Activated CD4-positive, alpha-beta T cell treated with anti-CD3 and anti-CD28 coated beads for 1 hour (primary cell): ENCODE results near the gene CELSR1.

ENCODE experiments used
- DNase-seq: peaks from one replicate; pipeline ENCODE4 v3.0.0-alpha.2; 2020

Gene CELSR1

DNA sequence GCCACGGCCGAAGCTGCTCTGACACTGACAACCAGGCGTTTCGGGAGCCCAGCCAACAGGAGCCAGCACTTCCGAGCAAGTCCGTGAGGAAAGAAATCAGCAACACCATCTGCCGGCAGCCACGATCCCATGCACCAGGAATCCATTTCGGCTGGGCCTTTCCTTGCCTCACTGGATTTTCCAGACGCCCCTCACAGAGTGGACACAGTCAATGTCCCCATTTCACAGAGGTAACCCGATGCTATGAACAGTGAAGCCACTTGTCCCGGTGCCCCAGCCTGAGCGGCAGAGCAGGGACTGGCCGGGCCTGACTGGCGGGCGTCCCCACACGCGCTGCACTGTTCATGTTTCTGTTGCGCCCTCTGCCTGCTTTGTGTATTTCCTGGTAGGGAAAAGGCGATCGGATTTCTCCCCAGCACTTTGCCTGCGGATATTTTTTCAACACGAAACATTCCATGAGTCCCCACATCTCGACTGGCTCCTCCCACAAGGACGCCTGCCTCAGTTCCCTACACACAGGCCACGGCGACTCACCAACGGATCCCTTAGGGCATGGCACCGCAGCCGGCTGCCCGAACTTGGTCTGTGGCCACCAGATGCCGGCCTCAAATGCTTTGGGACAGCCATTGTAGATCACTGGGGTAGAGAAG lies 146.6 kb downstream of the CELSR1 start:
- no peak for DNase-seq

DNA sequence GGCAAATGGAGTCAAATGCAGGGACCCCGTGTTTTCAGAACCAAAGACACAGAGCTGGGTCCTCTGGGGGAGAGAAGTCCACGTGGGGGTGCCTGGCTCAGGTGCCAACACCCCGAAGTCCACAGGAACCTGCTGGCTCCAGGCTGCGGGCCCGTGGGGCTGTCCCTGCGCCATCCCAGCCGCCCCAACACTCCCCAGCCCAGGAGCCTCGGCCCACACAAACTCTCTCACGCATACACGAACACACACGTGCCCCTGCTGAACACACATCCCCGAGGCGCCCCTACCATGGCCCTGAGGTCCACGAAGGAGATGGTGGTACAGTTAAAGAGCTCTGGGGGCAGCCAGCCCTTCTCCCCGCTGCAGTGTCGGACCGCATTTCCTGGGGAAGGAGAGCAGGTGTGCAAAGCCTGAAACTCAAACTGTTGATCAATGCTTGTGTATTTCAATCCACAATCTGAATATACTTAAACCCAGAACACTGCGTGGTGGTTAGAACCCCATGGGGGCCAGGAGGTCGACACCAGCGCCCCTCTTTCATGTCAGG lies 147.2 kb downstream of the CELSR1 start:
- DNase-seq = no peak

DNA sequence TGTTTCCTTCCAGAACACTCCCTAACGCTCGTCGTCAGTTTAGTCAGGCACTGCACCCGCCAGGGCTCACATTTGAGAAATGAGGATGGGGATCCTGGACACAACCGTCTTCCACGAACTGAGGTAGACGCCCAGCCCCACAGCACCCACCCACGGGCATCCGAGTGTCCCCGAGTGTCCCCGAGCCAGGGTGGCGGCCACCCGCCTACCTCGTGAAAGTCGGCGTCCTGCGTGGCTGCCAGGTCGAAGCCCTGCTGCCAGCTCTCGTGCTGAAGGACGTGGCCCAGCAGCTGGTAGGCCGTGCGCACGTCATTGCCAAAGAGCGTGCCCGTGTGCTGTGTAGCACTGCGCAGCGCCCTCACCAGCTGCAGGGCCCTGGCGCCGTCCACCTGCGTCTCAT lies 148.3 kb downstream of the CELSR1 start:
- DNase-seq = no peak

DNA sequence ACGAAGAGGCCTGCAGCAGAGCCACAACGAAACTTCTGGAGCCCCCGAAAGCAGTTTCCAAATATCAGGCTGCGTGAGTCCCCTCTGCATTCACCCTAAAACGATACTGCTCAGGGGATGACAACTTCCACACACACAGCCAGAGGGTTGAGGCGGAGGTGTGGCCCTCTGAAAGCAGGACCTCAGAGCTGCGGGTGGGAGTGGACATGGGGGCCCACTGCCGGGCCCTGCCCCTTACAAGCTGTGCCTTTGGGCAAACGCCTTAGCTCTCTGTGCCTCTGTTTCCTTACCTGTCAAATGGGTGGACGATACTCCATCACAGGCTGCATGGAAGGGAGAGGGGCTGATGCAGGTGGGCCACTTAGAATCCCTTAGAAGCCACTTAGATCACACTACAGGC lies 148.8 kb downstream of the CELSR1 start:
- no peak for DNase-seq

DNA sequence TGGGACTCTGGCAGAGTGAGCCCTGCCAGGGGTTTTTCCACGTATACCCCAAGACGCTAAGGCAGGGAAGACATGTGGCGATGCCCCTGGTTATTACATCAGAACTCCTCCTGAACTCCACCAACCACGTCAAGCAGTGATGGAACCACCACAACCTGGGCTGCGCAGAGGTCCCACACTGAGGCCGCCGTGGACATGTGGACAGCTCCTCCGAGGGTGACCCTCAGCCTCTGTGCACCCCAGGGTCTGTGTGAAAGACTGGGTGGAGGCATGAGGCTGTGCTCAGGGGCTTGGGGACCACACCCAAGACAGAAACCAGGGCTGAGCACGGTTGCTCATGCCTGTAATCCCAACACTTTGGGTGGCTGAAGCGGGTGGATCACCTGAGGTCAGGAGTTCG lies 149.7 kb downstream of the CELSR1 start:
- no peak for DNase-seq

DNA sequence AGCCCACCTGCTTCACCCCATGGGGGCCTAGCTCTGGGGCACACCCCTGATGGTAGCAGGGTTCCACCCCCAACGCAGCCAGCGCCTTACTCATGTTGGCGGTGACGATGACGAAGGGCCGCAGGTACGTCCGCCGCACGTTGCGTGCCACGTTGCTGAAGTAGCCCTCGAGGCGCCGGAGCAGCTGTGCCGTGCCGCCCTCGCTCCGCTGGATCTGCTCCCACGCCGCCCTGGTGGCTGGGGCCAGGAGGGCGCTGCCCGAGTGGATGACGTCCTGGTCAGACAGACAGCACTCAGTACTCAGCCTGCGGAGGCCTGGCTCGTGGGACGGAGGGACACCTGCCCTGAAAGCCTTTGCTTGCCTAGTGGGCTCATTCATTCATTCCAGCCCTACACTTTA lies 151.1 kb downstream of the CELSR1 start:
- no peak for DNase-seq

DNA sequence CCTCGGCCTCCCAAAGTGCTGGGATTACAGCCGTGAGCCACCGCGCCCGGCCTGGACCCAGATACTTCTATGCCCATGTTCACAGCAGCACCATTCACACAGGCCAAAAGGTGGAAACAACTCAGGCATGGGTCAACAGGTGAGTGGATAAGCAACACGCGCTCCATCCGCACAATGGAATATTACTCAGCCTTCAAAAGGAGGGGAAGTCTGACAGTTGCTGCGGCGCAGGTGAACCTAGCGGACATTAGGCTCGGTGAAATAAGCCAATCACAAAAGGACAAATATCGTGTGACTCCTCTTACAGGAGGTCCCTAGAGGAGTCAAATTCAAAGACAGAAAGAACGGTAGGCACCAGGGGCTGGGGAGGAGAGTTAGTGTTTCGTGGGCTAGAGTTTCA lies 154.9 kb downstream of the CELSR1 start:
- no peak for DNase-seq

DNA sequence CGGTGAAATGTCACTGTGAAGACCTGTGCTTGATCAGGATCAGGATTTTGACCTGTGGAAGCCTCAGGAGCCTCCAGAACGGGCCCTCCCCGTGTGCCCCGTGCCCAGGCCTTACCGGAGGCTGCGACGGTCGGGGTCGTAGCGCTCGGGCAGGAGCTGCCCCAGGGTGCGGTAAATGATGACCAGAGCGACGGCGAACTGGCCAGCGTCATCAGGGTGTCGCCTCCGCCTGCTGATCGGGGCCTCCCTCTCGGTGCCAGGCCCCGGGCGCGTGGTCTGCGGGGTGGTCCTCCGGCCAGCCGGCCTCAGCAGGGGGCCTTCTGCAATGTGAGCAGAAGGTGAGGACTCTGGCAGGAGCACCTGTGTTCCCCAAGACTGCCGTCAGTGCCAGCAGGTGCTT lies 155.7 kb downstream of the CELSR1 start:
- no peak for DNase-seq

DNA sequence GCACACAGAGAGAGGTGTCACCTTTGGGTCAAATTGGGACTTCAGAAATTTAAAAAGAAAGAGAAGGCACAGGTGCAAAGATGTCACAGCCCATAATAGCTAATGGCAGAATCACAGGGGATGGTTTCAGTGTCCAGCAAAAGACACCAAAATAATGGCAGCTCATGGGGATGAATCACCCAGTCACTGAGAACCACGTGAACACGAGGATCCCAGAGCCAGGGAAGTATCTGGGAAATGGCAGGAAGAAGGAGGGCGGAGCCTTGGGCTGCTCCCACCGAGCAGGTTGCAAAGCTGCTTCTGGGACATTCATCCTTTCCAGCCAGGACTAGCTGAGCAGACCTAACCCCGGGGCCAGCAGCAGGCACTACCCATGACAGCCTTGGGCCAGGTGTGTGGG lies 156.3 kb downstream of the CELSR1 start:
- DNase-seq = no peak

DNA sequence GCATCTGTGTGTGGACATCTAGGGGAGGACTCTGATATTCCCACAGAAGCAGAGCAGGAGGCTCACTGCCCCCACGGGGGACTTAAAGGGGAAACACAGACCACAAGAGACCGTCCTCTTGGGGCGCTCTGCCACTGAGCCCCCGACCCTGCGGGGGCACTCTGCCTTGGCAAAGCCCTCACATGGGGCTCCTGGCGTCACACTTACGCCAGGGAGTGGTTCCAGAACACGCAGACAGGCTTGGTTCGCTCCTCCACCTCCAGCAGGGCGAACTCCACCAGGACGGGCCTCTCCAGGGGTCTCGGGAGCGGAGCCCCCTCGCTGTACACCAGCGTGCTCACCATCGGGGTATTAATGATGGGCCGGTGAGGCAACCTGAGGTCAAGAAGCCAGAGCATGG lies 156.8 kb downstream of the CELSR1 start:
- no peak for DNase-seq

DNA sequence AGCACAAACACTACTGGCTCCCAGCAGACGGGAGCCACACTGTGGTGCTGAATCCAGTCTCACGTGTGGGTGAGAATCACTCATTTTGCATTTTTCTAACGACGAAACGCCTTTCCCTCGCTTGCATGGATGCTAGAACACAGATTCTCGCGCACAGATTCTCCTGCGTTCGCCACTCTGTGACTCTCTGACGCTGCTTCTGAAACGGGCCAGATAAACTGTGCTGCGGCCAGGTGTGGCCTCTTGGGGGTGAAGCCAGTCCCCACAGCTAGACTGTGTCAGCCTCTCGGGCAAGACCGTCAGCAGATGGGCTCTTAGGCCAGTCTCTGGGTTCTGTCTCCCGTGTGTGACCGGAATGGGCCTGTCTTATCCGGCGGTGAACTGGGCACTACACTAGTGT lies 157.4 kb downstream of the CELSR1 start:
- no peak for DNase-seq

DNA sequence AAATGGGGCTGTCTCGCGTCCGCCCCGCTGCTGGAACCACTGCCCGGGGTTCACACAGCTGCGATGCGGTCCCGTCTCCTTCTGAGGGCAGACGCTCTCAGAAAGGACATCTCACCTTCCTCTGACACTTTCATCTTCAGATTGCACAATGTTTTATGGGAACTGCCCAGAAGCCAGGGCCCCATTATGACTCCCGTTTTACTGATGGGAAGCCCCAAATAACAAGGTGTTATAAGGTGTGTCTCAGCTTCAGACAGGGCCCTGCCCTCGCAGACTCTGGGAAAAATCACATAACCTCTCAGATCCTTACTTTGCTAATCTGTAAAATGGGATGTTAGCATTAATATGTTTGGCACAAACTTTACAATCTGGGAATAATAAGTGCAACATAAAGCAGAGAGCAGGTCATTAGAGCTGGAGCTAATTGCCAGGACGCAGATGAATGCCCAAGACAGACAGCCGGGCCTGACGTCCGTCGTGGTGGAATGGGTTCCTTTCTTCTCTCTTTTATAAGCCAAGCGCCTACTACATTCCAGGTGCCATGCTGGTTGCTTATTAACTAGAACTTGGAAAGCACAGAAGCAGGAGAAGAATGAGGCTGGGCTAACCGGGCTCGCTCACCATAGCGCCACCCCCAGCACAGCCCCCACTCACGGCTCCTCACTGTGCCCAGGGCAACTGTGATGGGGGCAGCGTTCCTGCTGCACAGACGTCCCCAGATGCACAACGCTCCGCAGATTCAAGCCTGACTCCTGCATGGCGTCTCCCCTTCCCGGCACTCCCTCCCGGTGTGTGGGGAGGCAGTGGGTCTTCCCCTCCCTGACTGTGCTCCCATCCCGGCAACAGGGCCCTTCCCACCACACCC lies 158.1 kb downstream of the CELSR1 start:
- DNase-seq = no peak

DNA sequence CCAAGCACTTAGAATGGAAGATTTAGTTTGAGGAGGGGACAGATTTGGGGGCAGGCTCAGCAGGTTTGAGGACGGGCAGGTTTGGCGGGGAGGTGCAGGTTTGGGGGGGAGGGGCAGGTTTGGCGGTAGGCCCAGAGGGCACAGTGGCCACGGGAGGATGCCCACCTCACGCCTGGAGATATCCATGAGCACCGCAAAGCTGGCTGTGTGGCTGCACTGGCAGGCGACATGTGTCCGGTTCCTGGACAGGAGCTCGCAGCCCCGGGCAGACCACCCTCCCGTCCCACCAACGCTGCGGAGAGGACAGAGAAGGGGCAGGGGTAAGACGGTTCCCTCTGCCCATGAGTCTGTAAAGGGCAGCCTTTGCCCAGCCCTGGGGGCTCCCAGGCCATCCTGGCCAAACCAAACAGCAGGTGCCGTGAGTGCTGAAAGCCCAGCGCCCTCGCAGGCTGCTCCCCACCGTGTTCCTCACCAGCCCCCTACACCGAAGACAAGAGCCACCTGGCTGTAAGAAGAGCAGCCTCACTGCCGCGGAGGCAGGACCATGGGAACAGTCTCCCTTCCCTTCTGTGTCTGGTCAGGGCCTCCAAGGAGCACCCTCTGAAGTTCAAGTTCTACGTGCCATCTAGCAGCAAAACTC lies 158.9 kb downstream of the CELSR1 start:
- DNase-seq = no peak

DNA sequence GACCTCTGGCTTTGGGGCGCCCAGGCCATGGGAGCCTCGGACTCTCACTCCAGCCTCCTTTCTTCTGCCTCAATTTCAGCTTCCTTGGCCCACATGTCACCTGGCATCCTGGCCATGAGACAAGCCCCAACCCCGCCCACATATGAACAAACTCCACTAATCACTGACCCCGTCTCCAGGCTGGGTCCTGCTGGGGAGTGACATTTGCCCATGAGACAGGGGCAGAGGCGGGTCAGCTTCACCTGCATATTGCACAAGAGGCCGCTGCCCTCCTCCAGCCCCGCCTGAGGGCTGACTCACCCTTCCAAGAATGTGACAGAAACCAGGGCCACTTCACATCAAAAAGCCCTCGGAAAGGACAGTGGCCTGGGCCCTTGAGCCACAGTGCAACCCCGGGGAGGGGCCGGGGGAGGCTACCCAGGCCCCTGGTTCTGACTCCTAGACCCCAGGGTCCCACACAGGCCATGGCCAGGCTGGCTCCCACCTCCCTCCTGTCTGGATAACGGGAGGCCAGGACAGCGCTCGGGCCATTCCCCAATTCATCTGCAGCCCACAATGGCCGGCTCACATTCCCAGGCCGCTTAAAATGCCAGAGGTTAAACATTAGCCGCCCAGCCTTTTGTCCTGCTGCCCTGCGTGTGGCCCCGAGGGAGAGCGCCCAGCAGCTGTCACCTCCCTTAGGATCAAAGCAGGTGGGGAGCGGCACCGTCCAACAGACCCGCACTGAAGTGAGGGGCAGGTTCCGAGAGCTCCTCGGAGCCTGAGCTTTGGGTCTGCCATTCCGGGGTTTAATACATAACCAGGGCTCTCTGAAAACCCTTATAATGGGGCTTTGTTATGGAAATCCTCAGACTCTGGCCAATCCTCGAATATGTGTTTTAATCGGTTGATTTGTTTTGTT lies 159.6 kb downstream of the CELSR1 start:
- DNase-seq = no peak

DNA sequence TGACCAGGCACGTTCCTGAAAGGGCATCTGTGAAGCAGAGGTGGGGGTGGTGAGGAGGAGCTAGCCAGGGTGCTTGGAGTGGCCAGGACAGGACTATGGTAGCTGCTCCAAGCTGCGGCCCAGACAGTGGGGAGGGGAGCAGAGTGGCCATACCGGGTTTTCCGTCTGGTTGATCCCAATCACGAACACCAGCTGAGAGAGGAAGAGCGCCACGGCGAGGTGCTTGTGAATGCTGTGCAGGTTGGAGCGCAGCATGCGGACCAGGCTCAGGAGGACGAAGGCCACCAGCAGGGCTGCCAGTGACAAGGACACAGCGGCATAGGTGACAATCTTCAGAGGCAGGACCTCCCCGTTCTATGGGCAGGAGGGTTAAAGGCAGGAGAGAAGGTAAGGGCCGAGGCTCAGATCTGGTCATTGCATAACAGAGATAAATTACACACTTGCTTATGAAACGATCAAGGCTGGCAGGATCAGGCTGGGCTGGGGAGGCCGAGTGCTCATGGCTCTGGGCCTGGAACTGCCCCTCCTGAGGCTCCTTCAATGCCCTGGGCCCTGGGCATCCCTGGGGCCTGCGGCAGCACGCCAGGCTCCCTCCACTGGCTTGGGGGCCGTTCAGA lies 160.4 kb downstream of the CELSR1 start:
- DNase-seq = no peak

DNA sequence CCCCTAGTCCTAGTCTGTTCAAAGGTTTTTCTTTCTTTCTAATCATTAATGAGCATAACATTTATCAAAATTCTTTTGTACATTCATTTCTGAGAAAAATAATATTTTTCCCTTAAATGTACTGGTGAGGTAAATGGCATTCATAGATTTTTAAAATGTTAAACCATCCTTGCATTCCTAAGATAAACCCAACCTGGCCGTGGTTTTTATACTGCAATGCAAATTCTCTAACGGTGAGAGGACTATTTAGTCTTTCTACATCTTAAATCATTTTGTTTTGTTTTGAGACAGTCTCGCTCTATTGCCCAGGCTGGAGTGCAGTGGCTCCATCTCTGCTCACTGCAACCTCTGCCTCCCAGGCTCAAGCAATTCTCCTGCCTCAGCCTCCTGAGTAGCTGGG lies 161.3 kb downstream of the CELSR1 start:
- DNase-seq = no peak

DNA sequence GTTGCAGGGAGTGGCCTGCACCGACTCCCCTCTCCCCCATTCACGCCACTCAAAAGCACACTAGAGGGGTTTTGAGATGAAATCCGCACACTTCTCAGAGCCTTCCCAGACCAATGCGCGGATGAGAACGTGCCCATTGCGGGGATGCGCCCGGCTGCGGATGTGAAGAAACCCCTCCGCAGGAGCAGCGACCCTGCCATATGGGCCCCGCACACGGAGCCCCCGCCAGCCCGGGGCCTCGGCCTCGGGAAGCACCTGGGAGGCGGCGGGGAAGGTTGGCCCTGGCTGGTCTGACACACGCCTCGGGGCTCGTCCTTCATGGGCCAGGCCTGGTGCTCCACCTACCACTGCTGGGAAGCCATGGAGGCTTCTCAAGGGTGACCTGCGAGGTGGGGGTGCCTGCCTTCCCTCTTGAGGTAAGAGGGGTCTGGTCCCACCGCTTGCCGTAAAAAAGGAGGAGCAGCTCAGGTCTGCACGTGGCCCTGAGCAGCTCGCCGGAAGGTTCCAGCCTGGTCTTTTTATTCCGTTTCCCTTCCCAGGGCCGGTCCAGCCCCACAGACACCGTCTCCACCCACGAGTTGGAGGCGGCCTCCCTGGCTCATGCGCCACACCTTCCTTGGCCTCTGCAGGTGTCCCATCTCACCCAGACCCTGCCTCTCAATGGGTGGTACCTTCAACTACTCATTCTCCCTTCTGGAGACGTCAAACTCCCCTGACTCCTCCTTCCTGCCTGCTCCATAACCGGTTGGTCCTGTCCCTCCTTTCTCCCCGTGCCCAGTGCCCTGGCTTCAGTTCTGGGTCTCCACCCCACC lies 162.6 kb downstream of the CELSR1 start:
- DNase-seq = no peak

DNA sequence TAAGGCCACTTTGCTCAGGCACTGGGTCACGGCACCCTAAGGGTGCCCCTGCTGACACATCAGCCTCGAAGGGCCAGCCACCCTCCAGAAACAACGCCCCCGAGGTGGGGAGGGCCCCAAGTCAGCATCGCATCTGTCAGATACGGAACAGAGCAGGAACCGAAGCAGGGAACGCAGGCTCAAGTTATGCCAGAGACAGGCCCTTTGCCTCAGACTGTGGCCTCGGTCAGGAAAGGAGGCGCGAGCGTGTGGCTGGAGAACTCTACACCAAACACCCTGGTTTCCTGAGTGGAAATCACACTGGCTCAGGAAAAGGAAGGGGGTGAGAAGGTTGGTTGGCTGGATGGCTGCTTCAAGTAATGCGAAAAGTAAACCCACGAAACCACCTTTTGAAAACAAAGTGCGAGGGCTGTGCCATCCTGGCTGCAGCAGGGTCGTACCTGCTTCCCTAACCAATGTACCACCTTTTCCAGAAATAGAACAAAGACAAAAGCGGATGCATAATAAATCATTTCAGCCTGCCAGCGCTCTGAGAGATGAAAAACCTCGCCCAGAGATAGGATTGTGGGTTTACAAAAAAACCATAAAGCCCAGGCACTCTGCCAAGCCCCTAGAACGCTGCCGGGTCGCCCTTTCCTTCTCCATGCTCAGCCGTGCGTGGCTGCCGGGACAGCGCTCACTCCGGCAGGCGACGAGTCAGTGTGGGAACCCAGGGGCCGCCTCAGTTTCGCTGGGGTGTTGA lies 163.3 kb downstream of the CELSR1 start:
- DNase-seq = no peak

DNA sequence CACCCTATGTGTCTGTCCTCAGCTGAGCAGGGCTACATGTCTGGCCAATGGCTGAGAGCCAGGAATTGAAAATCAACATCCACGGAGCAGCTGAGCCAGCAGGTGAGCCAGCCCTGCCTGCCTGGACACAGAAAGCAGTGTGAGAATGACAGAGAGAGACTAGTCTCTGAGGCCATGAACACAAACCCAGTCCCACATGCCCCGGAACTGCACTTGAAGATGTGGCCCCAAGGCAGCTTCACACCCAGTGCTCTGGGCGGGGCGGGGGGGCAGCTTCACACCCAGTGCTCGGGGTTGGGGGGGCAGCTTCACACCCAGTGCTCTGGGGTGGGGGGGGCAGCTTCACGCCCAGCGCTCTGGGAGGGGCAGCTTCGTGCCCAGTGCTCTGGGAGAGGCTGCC lies 164.3 kb downstream of the CELSR1 start:
- no peak for DNase-seq

DNA sequence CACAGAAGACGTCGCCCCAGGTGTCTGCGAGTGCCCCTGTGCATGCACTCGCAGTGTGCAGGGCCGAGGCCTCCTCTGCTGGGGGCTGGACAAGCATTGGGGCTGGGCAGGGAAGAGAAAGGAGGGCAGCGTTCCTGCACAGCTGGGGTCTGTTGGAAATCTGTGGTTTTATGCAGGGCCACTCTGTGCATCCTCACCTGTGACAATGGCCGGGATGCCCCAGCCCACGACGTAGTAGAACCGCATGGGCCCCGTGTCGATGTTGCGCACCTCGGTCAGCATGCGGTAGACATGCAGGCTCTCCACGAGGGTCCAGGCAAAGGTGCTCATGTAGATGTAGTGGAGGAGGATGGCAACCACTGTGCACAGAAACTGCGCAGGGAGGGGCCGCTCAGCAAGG lies 164.7 kb downstream of the CELSR1 start:
- DNase-seq = no peak
